GM18867 (cell line): ENCODE measurements around the gene GAB2.
A peak's percentile ranks its signal among the peaks of the same experiment; 100 is the strongest.

Experiments used
- ATAC-seq: cut with Tn5 transposase; IDR thresholded peaks from one replicate; pipeline ENCODE4 v1.9.1; 2021; ENCODE audit warnings: mild to moderate bottlenecking, moderate library complexity; ENCODE audit not compliant: unreplicated experiment

The GAB2 gene

GRCh38 chr11:78346799-78347198, 70.8 kb downstream of the GAB2 start:
- ATAC-seq: no peak

GRCh38 chr11:78345450-78345849, 72.2 kb downstream of the GAB2 start:
- ATAC-seq: no peak

GRCh38 chr11:78344676-78345075, 72.9 kb downstream of the GAB2 start:
- ATAC-seq: no peak

- no peak for ATAC-seq
Measured at GRCh38 chr11:78344094-78344493, 73.5 kb downstream of the GAB2 start.

GRCh38 chr11:78343303-78343702, 74.3 kb downstream of the GAB2 start:
- no peak for ATAC-seq

- no peak for ATAC-seq
Measured at GRCh38 chr11:78341841-78342240, 75.8 kb downstream of the GAB2 start.

GRCh38 chr11:78340530-78340929, 77.1 kb downstream of the GAB2 start:
- ATAC-seq: no peak

- no peak for ATAC-seq
Measured at GRCh38 chr11:78339945-78340344, 77.7 kb downstream of the GAB2 start.

GRCh38 chr11:78339483-78339882, 78.1 kb downstream of the GAB2 start:
- ATAC-seq: no peak

- ATAC-seq: no peak
Measured at GRCh38 chr11:78338702-78339101, 78.9 kb downstream of the GAB2 start.

GRCh38 chr11:78338138-78338537, 79.5 kb downstream of the GAB2 start:
- no peak for ATAC-seq

- ATAC-seq: no peak
Measured at GRCh38 chr11:78337554-78337924, 80.1 kb downstream of the GAB2 start.

- ATAC-seq: no peak
Measured at GRCh38 chr11:78336877-78337553, 80.6 kb downstream of the GAB2 start.

- no peak for ATAC-seq
Measured at GRCh38 chr11:78334109-78334508, 83.5 kb downstream of the GAB2 start.

- no peak for ATAC-seq
Measured at GRCh38 chr11:78332872-78333271, 84.7 kb downstream of the GAB2 start.

GRCh38 chr11:78332174-78332866, 85.3 kb downstream of the GAB2 start:
- ATAC-seq: no peak

GRCh38 chr11:78331711-78332110, 85.9 kb downstream of the GAB2 start:
- ATAC-seq: no peak

- ATAC-seq: no peak
Measured at GRCh38 chr11:78330361-78330760, 87.3 kb downstream of the GAB2 start.

GRCh38 chr11:78327945-78328344, 89.7 kb downstream of the GAB2 start:
- ATAC-seq: no peak

GRCh38 chr11:78325274-78325781, 92.3 kb downstream of the GAB2 start:
- ATAC-seq: peak; percentile 74

GRCh38 chr11:78323363-78323762, 94.3 kb downstream of the GAB2 start:
- no peak for ATAC-seq

- no peak for ATAC-seq
Measured at GRCh38 chr11:78319453-78319955, 98.1 kb downstream of the GAB2 start.
